H1 (cell line): ENCODE results near the gene SPINDOC.
A peak's percentile ranks its signal among the peaks of the same experiment; 100 is the strongest.

Experiments used
- ATF2 ChIP-seq: IDR thresholded peaks from 2 replicates; pipeline ENCODE4 v1.6.1; 2012; ENCODE audit warnings: low read length, inconsistent platforms
- HDAC2 ChIP-seq, 2 experiments: fragments of 300-600 bp in 1 of 2; sonication (generic) in 1 of 2; IDR thresholded peaks; 2 replicates each; pipeline ENCODE4 v1.6.1; 2011 to 2012; ENCODE audit warnings: low read depth in 2 of 2, low read length in 2 of 2, mild to moderate bottlenecking in 2 of 2, moderate library complexity in 2 of 2, borderline replicate concordance in 1 of 2, inconsistent platforms in 1 of 2
- KDM1A ChIP-seq: fragments of 200-600, 300-600 bp; sonication (generic); IDR thresholded peaks from 2 replicates; pipeline ENCODE4 v1.7.1; 2016; ENCODE audit warnings: mild to moderate bottlenecking, low read length, borderline replicate concordance
- TF ChIP-seq, protein P1 (sequence below), 3 experiments: IDR thresholded peaks; 1 replicate in 2 of 3; 2 replicates in 1 of 3; pipeline versions ENCODE4 v1.5.1 to v1.6.1; 2011; ENCODE audit warnings: low read length in 3 of 3, mild to moderate bottlenecking in 3 of 3, inconsistent platforms in 2 of 3, low read depth in 1 of 3, moderate library complexity in 1 of 3; ENCODE audit not compliant: insufficient read depth in 1 of 3; ENCODE audit errors: control extremely low read depth in 1 of 3

- TF ChIP-seq, protein P1, sequence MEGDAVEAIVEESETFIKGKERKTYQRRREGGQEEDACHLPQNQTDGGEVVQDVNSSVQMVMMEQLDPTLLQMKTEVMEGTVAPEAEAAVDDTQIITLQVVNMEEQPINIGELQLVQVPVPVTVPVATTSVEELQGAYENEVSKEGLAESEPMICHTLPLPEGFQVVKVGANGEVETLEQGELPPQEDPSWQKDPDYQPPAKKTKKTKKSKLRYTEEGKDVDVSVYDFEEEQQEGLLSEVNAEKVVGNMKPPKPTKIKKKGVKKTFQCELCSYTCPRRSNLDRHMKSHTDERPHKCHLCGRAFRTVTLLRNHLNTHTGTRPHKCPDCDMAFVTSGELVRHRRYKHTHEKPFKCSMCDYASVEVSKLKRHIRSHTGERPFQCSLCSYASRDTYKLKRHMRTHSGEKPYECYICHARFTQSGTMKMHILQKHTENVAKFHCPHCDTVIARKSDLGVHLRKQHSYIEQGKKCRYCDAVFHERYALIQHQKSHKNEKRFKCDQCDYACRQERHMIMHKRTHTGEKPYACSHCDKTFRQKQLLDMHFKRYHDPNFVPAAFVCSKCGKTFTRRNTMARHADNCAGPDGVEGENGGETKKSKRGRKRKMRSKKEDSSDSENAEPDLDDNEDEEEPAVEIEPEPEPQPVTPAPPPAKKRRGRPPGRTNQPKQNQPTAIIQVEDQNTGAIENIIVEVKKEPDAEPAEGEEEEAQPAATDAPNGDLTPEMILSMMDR (IDR thresholded peaks at IDR 0.05; ENCODE audit: control extremely low read depth in 1 of 3, insufficient read depth in 1 of 3, low read depth in 1 of 3, low read length in 3 of 3), result peak in 2 of 3 experiments; percentile 55 to 73; a peak in 3 of 4 replicates
- no peak for TF ChIP-seq KDM1A
- TF ChIP-seq HDAC2 (IDR thresholded peaks at IDR 0.05; ENCODE audit: borderline replicate concordance in 1 of 2, low read depth in 2 of 2, low read length in 2 of 2), result no peak
- TF ChIP-seq ATF2, result no peak
Observed at GRCh38 chr11:63768237-63769041, 44.8 kb upstream of the SPINDOC start, which contains the start of gene ZFTA.
